Measurements from ENCODE around the gene VWA8.

VWA8 gene

GRCh38 chr13:41960637-41961465, at the start of gene VWA8:
Gene VWA8, minus strand, starts transcription at chr13:41961109. Its CDS starts 94 bp downstream, at chr13:41961015.
- DNase-seq (ENCODE audit: low spot score) = peak; percentile 93

- no peak for DNase-seq (ENCODE audit: low spot score)
Measured at GRCh38 chr13:42009057-42009456, 48.1 kb upstream of the VWA8 start.

- DNase-seq (ENCODE audit: low spot score) = peak; percentile 25
Measured at GRCh38 chr13:42007844-42008243, 46.9 kb upstream of the VWA8 start.

GRCh38 chr13:42002066-42002465, 41.2 kb upstream of the VWA8 start:
- DNase-seq (ENCODE audit: low spot score) = no peak

- peak; percentile 78 for DNase-seq (ENCODE audit: low spot score)
Measured at GRCh38 chr13:42001580-42001979, 40.7 kb upstream of the VWA8 start.

- DNase-seq (ENCODE audit: low spot score) = no peak
Measured at GRCh38 chr13:42000846-42001245, 39.9 kb upstream of the VWA8 start.

- DNase-seq (ENCODE audit: low spot score) = no peak
Measured at GRCh38 chr13:41997396-41997795, 36.5 kb upstream of the VWA8 start.

GRCh38 chr13:41995946-41996345, 35.0 kb upstream of the VWA8 start:
- DNase-seq (ENCODE audit: low spot score) = no peak

- no peak for DNase-seq (ENCODE audit: low spot score)
Measured at GRCh38 chr13:41995336-41995735, 34.4 kb upstream of the VWA8 start.

GRCh38 chr13:41994696-41995095, 33.8 kb upstream of the VWA8 start:
- no peak for DNase-seq (ENCODE audit: low spot score)

GRCh38 chr13:41991936-41992335, 31.0 kb upstream of the VWA8 start:
- DNase-seq (ENCODE audit: low spot score) = no peak

- DNase-seq (ENCODE audit: low spot score) = no peak
Measured at GRCh38 chr13:41988244-41988643, 27.3 kb upstream of the VWA8 start.

- peak; percentile 17 for DNase-seq (ENCODE audit: low spot score)
Measured at GRCh38 chr13:41985788-41986508, 25.0 kb upstream of the VWA8 start.

- no peak for DNase-seq (ENCODE audit: low spot score)
Measured at GRCh38 chr13:41981951-41982715, 21.2 kb upstream of the VWA8 start.

- DNase-seq (ENCODE audit: low spot score) = no peak
Measured at GRCh38 chr13:41978007-41978406, 17.1 kb upstream of the VWA8 start.

- no peak for DNase-seq (ENCODE audit: low spot score)
Measured at GRCh38 chr13:41976476-41976875, 15.6 kb upstream of the VWA8 start.

- no peak for DNase-seq (ENCODE audit: low spot score)
Measured at GRCh38 chr13:41974262-41974900, 13.5 kb upstream of the VWA8 start.

GRCh38 chr13:41973247-41973741, 12.4 kb upstream of the VWA8 start:
- peak; percentile 18 for DNase-seq (ENCODE audit: low spot score)

GRCh38 chr13:41971848-41972247, 10.9 kb upstream of the VWA8 start:
- no peak for DNase-seq (ENCODE audit: low spot score)

- no peak for DNase-seq (ENCODE audit: low spot score)
Measured at GRCh38 chr13:41970918-41971317, 10.0 kb upstream of the VWA8 start.

GRCh38 chr13:41970022-41970421, 9.1 kb upstream of the VWA8 start:
- DNase-seq (ENCODE audit: low spot score) = no peak

- DNase-seq (ENCODE audit: low spot score) = no peak
Measured at GRCh38 chr13:41969072-41969471, 8.2 kb upstream of the VWA8 start.

Measured in AG20443 (cell line).